Loucy (cell line): Measurements from ENCODE around the gene PDE3B.

ENCODE experiments used
- H2AFZ ChIP-seq: fragments of 200-600 bp; sonication (generic); 2 replicates; pipeline ENCODE4 v1.6.0; 2016; ENCODE audit warnings: antibody characterized with exemption, mild to moderate bottlenecking, low read length, moderate library complexity
- H3F3A ChIP-seq: fragments of 200-600 bp; 2 replicates; pipeline ENCODE4 v1.6.0; 2016; ENCODE audit warnings: antibody characterized with exemption, low read depth, mild to moderate bottlenecking
- H3K27me3 ChIP-seq: fragments of 200-600 bp; sonication (generic); 2 replicates; pipeline ENCODE4 v1.6.1; 2014; ENCODE audit warnings: low read length, mild to moderate bottlenecking; ENCODE audit not compliant: insufficient read depth, poor library complexity, severe bottlenecking
- H3K36me3 ChIP-seq: fragments of 200-600 bp; sonication (generic); 2 replicates; pipeline ENCODE4 v1.6.1; 2016; ENCODE audit warnings: low read length; ENCODE audit not compliant: insufficient read depth
- H3K4me1 ChIP-seq: fragments of 200-600 bp; sonication (generic); 2 replicates; pipeline ENCODE4 v1.5.1; 2014; ENCODE audit warnings: low read length, mild to moderate bottlenecking; ENCODE audit not compliant: insufficient read depth, poor library complexity, severe bottlenecking
- H3K4me2 ChIP-seq: fragments of 200-600 bp; sonication (generic); 2 replicates; pipeline ENCODE4 v1.6.0; 2014; ENCODE audit warnings: antibody characterized with exemption, low read length, low read depth, mild to moderate bottlenecking; ENCODE audit not compliant: poor library complexity, severe bottlenecking
- H3K4me3 ChIP-seq: fragments of 200-600 bp; sonication (generic); 2 replicates; pipeline ENCODE4 v1.5.1; 2014; ENCODE audit warnings: low read length, mild to moderate bottlenecking, mixed read lengths; ENCODE audit not compliant: poor library complexity, severe bottlenecking
- H3K79me2 ChIP-seq: fragments of 200-600 bp; sonication (generic); 2 replicates; pipeline ENCODE4 v1.6.1; 2014; ENCODE audit warnings: low read length; ENCODE audit not compliant: insufficient read depth
- H3K9ac ChIP-seq: fragments of 200-600 bp; sonication (generic); 2 replicates; pipeline ENCODE4 v1.6.0; 2014; ENCODE audit warnings: mild to moderate bottlenecking, low read depth, low read length, moderate library complexity; ENCODE audit not compliant: poor library complexity, severe bottlenecking
- H3K9me2 ChIP-seq: fragments of 200-600 bp; sonication (generic); replicated peaks from 2 replicates; pipeline ENCODE4 v1.6.1; 2016; ENCODE audit warnings: low read depth, low read length, mixed read lengths
- H3K9me3 ChIP-seq: fragments of 200-600 bp; sonication (generic); 2 replicates; pipeline ENCODE4 v1.6.1; 2014; ENCODE audit warnings: mild to moderate bottlenecking, antibody characterized with exemption, low read length, low read depth; ENCODE audit not compliant: insufficient read depth
- H4K20me1 ChIP-seq: fragments of 200-600 bp; sonication (generic); 2 replicates; pipeline ENCODE4 v1.6.0; 2014; ENCODE audit warnings: antibody characterized with exemption, low read length, mild to moderate bottlenecking; ENCODE audit not compliant: insufficient read depth, poor library complexity, severe bottlenecking
- EZH2phosphoT487 ChIP-seq: fragments of 200-600 bp; IDR thresholded peaks from 2 replicates; pipeline ENCODE4 v1.6.1; 2018; ENCODE audit warnings: antibody characterized with exemption, mild to moderate bottlenecking, moderate library complexity, borderline replicate concordance
- TF ChIP-seq, protein P1 (sequence below): fragments of 200-600 bp; sonication (generic); conservative IDR thresholded peaks from 2 replicates; pipeline ENCODE4 v1.5.1; 2014; ENCODE audit warnings: mild to moderate bottlenecking, antibody characterized with exemption, low read length

The PDE3B gene

DNA sequence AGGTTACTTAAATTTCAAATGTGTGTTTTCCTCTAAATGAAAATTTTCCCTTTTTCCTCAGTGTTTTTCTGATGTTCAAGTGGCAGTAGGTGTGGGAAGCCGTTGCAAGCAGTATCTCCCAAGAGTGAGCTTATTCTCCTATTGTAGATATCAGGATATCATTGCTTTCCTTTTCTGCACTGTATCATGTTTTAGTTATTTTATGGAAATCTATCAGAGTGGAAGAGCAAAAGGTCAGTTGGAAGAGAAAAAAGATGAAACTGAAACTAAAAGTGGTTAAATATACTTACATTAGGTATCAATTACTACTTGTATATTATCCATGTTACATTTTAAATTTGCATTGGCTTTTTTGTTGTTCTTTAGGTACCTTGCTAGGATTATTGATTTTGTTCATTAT, 57.0 kb downstream of the PDE3B start:
- Histone ChIP-seq H3K79me2 (peaks cover 81% of the 10 kb centered on the region), H3F3A (no peaks in the 10 kb centered on the region), H3K4me2 (peak overlapping the region; percentile 62)

DNA sequence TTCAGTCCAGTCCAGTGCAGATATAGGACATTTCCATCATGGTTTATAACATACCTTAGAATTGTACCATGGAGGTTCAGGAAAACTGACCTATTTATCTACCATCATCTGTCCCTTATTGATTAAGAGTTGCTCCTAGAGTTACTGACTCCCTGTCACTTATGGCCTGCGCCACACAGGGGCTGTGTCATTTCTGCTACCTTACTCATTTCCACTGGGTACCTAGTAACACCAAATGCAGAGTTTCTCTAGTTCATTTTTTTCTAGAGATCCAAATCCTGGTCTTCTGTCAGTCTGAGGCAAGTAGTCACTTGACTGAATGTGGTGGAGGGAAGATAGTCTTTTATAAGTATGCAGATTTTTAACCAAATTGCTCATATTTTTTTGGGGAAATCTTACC, 59.2 kb downstream of the PDE3B start:
- H3K36me3 ChIP-seq: peaks cover 18% of the 10 kb centered on the region; the same call in 1 of the 2 replicates
- no peaks in the 10 kb centered on the region for H3F3A ChIP-seq
- peaks cover 37% of the 10 kb centered on the region for H3K4me1 ChIP-seq
- no peaks in the 10 kb centered on the region for H3K27me3 ChIP-seq
- H3K79me2 ChIP-seq: peaks cover 83% of the 10 kb centered on the region
- TF ChIP-seq, protein P1, sequence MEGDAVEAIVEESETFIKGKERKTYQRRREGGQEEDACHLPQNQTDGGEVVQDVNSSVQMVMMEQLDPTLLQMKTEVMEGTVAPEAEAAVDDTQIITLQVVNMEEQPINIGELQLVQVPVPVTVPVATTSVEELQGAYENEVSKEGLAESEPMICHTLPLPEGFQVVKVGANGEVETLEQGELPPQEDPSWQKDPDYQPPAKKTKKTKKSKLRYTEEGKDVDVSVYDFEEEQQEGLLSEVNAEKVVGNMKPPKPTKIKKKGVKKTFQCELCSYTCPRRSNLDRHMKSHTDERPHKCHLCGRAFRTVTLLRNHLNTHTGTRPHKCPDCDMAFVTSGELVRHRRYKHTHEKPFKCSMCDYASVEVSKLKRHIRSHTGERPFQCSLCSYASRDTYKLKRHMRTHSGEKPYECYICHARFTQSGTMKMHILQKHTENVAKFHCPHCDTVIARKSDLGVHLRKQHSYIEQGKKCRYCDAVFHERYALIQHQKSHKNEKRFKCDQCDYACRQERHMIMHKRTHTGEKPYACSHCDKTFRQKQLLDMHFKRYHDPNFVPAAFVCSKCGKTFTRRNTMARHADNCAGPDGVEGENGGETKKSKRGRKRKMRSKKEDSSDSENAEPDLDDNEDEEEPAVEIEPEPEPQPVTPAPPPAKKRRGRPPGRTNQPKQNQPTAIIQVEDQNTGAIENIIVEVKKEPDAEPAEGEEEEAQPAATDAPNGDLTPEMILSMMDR: no peak
- TF ChIP-seq EZH2phosphoT487: no peak
- H3K4me2 ChIP-seq: no peak overlapping the region
- peaks cover 25% of the 10 kb centered on the region; the same call in 1 of the 2 replicates for H3K9me3 ChIP-seq
- H3K4me3 ChIP-seq: no peak overlapping the region
- H3K9ac ChIP-seq: no peak overlapping the region
- no peaks in the 10 kb centered on the region for H4K20me1 ChIP-seq
- no peaks in the 10 kb centered on the region for H3K9me2 ChIP-seq
- no peak overlapping the region for H2AFZ ChIP-seq

More for the DNA sequence above, 57.0 kb downstream of the PDE3B start:
- peaks cover 38% of the 10 kb centered on the region for H3K4me1 ChIP-seq
- no peaks in the 10 kb centered on the region for H3K9me2 ChIP-seq
- no peaks in the 10 kb centered on the region for H4K20me1 ChIP-seq
- peak overlapping the region; percentile 36 for H3K9ac ChIP-seq
- TF ChIP-seq, protein P1: no peak
- no peak for TF ChIP-seq EZH2phosphoT487
- peak overlapping the region; percentile 56 for H3K4me3 ChIP-seq
- no peaks in the 10 kb centered on the region for H3K27me3 ChIP-seq
- H3K36me3 ChIP-seq: peaks cover 14% of the 10 kb centered on the region; the same call in 1 of the 2 replicates
- peaks cover 30% of the 10 kb centered on the region; the same call in 1 of the 2 replicates for H3K9me3 ChIP-seq
- H2AFZ ChIP-seq: no peak overlapping the region

- Histone ChIP-seq H3F3A (no peaks in the 10 kb centered on the region), H3K9ac (no peak overlapping the region), H3K4me2 (no peak overlapping the region), H3K4me3 (no peak overlapping the region), H4K20me1 (no peaks in the 10 kb centered on the region), H3K4me1 (peaks cover 28% of the 10 kb centered on the region), H3K9me2 (no peaks in the 10 kb centered on the region), H2AFZ (no peak overlapping the region), H3K36me3 (peaks cover 18% of the 10 kb centered on the region; the same call in 1 of the 2 replicates), H3K27me3 (no peaks in the 10 kb centered on the region), H3K79me2 (peaks cover 83% of the 10 kb centered on the region), H3K9me3 (peaks cover 27% of the 10 kb centered on the region; the same call in 1 of the 2 replicates)
- no peak for TF ChIP-seq EZH2phosphoT487
- TF ChIP-seq, protein P1: no peak
These were observed 60.1 kb downstream of the PDE3B start for GRCh38 chr11:14703731-14704130.
